IMR-90 (cell line): ENCODE results near the gene EML4. TPM values are rescaled to one million over a fixed set of nuclear protein-coding genes. Genes with fewer than 3 reads are reported as not detected.

Experiments
- ATAC-seq: fragments of 200-7000 bp; cut with Tn5 transposase; 2 replicates; pipeline ENCODE4 v1.9.1; 2020; ENCODE audit warnings: low read depth, mild to moderate bottlenecking, moderate library complexity
- BruUV-seq: library from RNA; stranded (reverse); fragments of 400-500 nt; replicated peaks from 2 replicates; lab custom pipeline; 2021; lab: Mats Ljungman, UMichigan
- CTCF ChIA-PET: fragments of 300-600 bp; formaldehyde crosslinking; extraction: SDS; loops from one replicate; lab custom pipeline; 2021; ENCODE audit warnings: antibody characterized with exemption; lab: Yijun Ruan, JAX
- POLR2A ChIA-PET: fragments of 300-600 bp; sonication (Branson Sonifier 250); formaldehyde crosslinking; loops from one replicate; lab custom pipeline; 2022; ENCODE audit warnings: antibody characterized with exemption; ENCODE audit not compliant: unreplicated experiment; lab: Charles Lee
- DNase-seq: peaks from one replicate; pipeline ENCODE4 v3.0.0; 2013
- H2AFZ ChIP-seq: replicated peaks from 2 replicates; pipeline ENCODE3; 2013; ENCODE audit warnings: low read length, mild to moderate bottlenecking; ENCODE audit not compliant: poor library complexity
- H2AK5ac ChIP-seq: 2 replicates; pipeline ENCODE4 v1.6.1; 2013; ENCODE audit warnings: low read depth, low read length, inconsistent platforms
- H2AK9ac ChIP-seq: replicated peaks from 2 replicates; pipeline ENCODE3; 2013; ENCODE audit warnings: mild to moderate bottlenecking, low read depth, low read length, moderate library complexity; ENCODE audit not compliant: poor library complexity
- H2BK120ac ChIP-seq: 2 replicates; pipeline ENCODE4 v1.6.1; 2013; ENCODE audit warnings: low read depth, low read length, inconsistent platforms
- H2BK15ac ChIP-seq: 3 replicates; pipeline ENCODE4 v1.6.1; 2013; ENCODE audit warnings: low read depth, low read length, inconsistent platforms
- H2BK20ac ChIP-seq: 2 replicates; pipeline ENCODE4 v1.6.1; 2013; ENCODE audit warnings: low read depth, mild to moderate bottlenecking, inconsistent platforms, low read length, moderate library complexity
- H2BK5ac ChIP-seq: 2 replicates; pipeline ENCODE4 v1.6.1; 2013; ENCODE audit warnings: mild to moderate bottlenecking, low read depth, low read length, inconsistent platforms; ENCODE audit not compliant: poor library complexity, severe bottlenecking
- H3K14ac ChIP-seq: replicated peaks from 2 replicates; pipeline ENCODE4 v1.6.1; 2013; ENCODE audit warnings: low read depth, low read length, inconsistent platforms
- H3K18ac ChIP-seq: 2 replicates; pipeline ENCODE4 v1.6.1; 2013; ENCODE audit warnings: low read depth, low read length, control low read depth
- H3K23ac ChIP-seq: 2 replicates; pipeline ENCODE4 v1.6.1; 2013; ENCODE audit warnings: low read depth, low read length, inconsistent platforms
- H3K27ac ChIP-seq: 2 replicates; pipeline ENCODE4 v1.5.1; 2013; ENCODE audit warnings: mild to moderate bottlenecking, control low read depth, low read length; ENCODE audit not compliant: insufficient read depth
- H3K27me3 ChIP-seq: 2 replicates; pipeline ENCODE4 v1.6.1; 2013; ENCODE audit warnings: low read length; ENCODE audit not compliant: control insufficient read depth, insufficient read depth
- H3K36me3 ChIP-seq: 2 replicates; pipeline ENCODE4 v1.6.1; 2013; ENCODE audit warnings: low read length, mixed read lengths; ENCODE audit not compliant: control insufficient read depth, insufficient read depth
- H3K4ac ChIP-seq: 2 replicates; pipeline ENCODE4 v1.6.1; 2013; ENCODE audit warnings: low read depth, low read length, inconsistent platforms
- H3K4me1 ChIP-seq: 2 replicates; pipeline ENCODE4 v1.6.1; 2013; ENCODE audit warnings: low read length, mixed read lengths; ENCODE audit not compliant: control insufficient read depth, insufficient read depth
- H3K4me2 ChIP-seq: 2 replicates; pipeline ENCODE4 v1.6.1; 2013; ENCODE audit warnings: low read depth, mild to moderate bottlenecking, control low read depth, low read length, moderate library complexity
- H3K4me3 ChIP-seq: 2 replicates; pipeline ENCODE4 v1.5.1; 2013; ENCODE audit warnings: low read depth, mild to moderate bottlenecking, control low read depth, low read length, moderate library complexity; ENCODE audit not compliant: insufficient read depth
- H3K56ac ChIP-seq: 2 replicates; pipeline ENCODE4 v1.6.1; 2013; ENCODE audit warnings: low read length, inconsistent platforms; ENCODE audit not compliant: insufficient read depth; ENCODE audit errors: extremely low read depth
- H3K79me1 ChIP-seq, 2 experiments: 2 replicates each; pipeline ENCODE4 v1.6.1; 2013; ENCODE audit warnings: low read length in 2 of 2, inconsistent platforms in 1 of 2, low read depth in 1 of 2
- H3K9ac ChIP-seq: 2 replicates; pipeline ENCODE4 v1.6.1; 2013; ENCODE audit warnings: low read depth, low read length, control low read depth
- H3K9me1 ChIP-seq: 2 replicates; pipeline ENCODE4 v1.6.1; 2013; ENCODE audit warnings: low read length, inconsistent platforms; ENCODE audit not compliant: insufficient read depth
- H3K9me3 ChIP-seq: 2 replicates; pipeline ENCODE4 v1.6.1; 2013; ENCODE audit warnings: low read length; ENCODE audit not compliant: control insufficient read depth, insufficient read depth
- H4K20me1 ChIP-seq: 2 replicates; pipeline ENCODE4 v1.6.1; 2013; ENCODE audit warnings: low read length, inconsistent platforms; ENCODE audit not compliant: insufficient read depth
- H4K5ac ChIP-seq: 2 replicates; pipeline ENCODE4 v1.6.1; 2013; ENCODE audit warnings: mild to moderate bottlenecking, low read depth, low read length, control low read depth
- H4K8ac ChIP-seq, 2 experiments: 2 replicates each; pipeline ENCODE4 v1.6.1; 2013; ENCODE audit warnings: low read depth in 2 of 2, low read length in 2 of 2, control low read depth in 1 of 2, inconsistent platforms in 1 of 2
- H4K91ac ChIP-seq: 2 replicates; pipeline ENCODE4 v1.6.1; 2013; ENCODE audit warnings: low read depth, low read length, inconsistent platforms; ENCODE audit not compliant: insufficient read depth
- BHLHE40 ChIP-seq: fragments of 150-350 bp; IDR thresholded peaks from 2 replicates; pipeline ENCODE4 v1.6.1; 2016; ENCODE audit warnings: mild to moderate bottlenecking, low read depth, low read length
- CEBPB ChIP-seq: IDR thresholded peaks from 2 replicates; pipeline ENCODE4 v1.6.1; 2012; ENCODE audit warnings: low read depth, low read length, improper control_type of control experiment
- CHD1 ChIP-seq: IDR thresholded peaks from 2 replicates; pipeline ENCODE4 v1.6.1; 2012; ENCODE audit warnings: low read depth, low read length, improper control_type of control experiment
- CTCF ChIP-seq: conservative IDR thresholded peaks from 2 replicates; pipeline ENCODE4 v1.5.1; 2012; ENCODE audit warnings: mild to moderate bottlenecking, low read depth, low read length, improper control_type of control experiment
- ELK1 ChIP-seq: fragments of 150-350 bp; IDR thresholded peaks from 2 replicates; pipeline ENCODE4 v1.6.1; 2016; ENCODE audit warnings: low read depth, mild to moderate bottlenecking, low read length, moderate library complexity, borderline replicate concordance
- FOS ChIP-seq: fragments of 150-350 bp; IDR thresholded peaks from 2 replicates; pipeline ENCODE4 v1.6.1; 2016; ENCODE audit warnings: low read depth, low read length
- MAFK ChIP-seq: IDR thresholded peaks from 2 replicates; pipeline ENCODE4 v1.6.1; 2012; ENCODE audit warnings: low read depth, low read length, improper control_type of control experiment
- MAZ ChIP-seq: IDR thresholded peaks from 2 replicates; pipeline ENCODE4 v1.6.1; 2012; ENCODE audit warnings: low read depth, mild to moderate bottlenecking, low read length, improper control_type of control experiment, moderate library complexity, borderline replicate concordance
- MXI1 ChIP-seq: IDR thresholded peaks from 2 replicates; pipeline ENCODE4 v1.6.1; 2012; ENCODE audit warnings: low read depth, mild to moderate bottlenecking, low read length, moderate library complexity, borderline replicate concordance
- NFE2L2 ChIP-seq: fragments of 150-350 bp; IDR thresholded peaks from 2 replicates; pipeline ENCODE4 v1.6.1; 2016; ENCODE audit warnings: low read depth, mild to moderate bottlenecking, low read length
- POLR2A ChIP-seq: IDR thresholded peaks from 2 replicates; pipeline ENCODE4 v1.6.1; 2012; ENCODE audit warnings: mild to moderate bottlenecking, low read depth, low read length
- RAD21 ChIP-seq: IDR thresholded peaks from 2 replicates; pipeline ENCODE4 v1.6.1; 2012; ENCODE audit warnings: low read length, improper control_type of control experiment
- RCOR1 ChIP-seq: IDR thresholded peaks from 2 replicates; pipeline ENCODE4 v1.6.1; 2012; ENCODE audit warnings: mild to moderate bottlenecking, low read length, improper control_type of control experiment; ENCODE audit not compliant: insufficient replicate concordance
- RFX5 ChIP-seq: IDR thresholded peaks from 2 replicates; pipeline ENCODE4 v1.8.0; 2012; ENCODE audit warnings: low read depth, mild to moderate bottlenecking, low read length, moderate library complexity
- SMC3 ChIP-seq: fragments of 150-350 bp; IDR thresholded peaks from 2 replicates; pipeline ENCODE4 v1.6.1; 2016; ENCODE audit warnings: low read depth, mild to moderate bottlenecking, antibody characterized with exemption, low read length, moderate library complexity
- USF2 ChIP-seq: fragments of 150-350 bp; IDR thresholded peaks from 2 replicates; pipeline ENCODE4 v1.6.1; 2017; ENCODE audit warnings: mild to moderate bottlenecking, antibody characterized with exemption, low read length, low read depth
- WGBS, 2 experiments: methylation state at CpG; one replicate each; pipeline versions ENCODE4 v1.1.5 to v1.1.7; 2013; ENCODE audit warnings: missing lambda C conversion rate in 2 of 2; ENCODE audit not compliant: insufficient read length in 1 of 2; ENCODE audit errors: extremely low coverage in 2 of 2; 5-methylcytosine and 5-hydroxymethylcytosine counted together
- dilution Hi-C: fragments of 300-500 bp; cut with HindIII; formaldehyde crosslinking; loops from one replicate; pipeline ENCODE4 v1.14.3; 2018; ENCODE audit warnings: low sequenced_read_pairs; ENCODE audit not compliant: unreplicated experiment
- in situ Hi-C: fragments of 300-500 bp; cut with MboI; formaldehyde crosslinking; loops from 3 replicates; pipeline ENCODE4 v1.14.3; 2019; ENCODE audit warnings: low sequenced_read_pairs, inconsistent platforms, mixed read lengths
- intact Hi-C: fragments of 100-400 bp; cut with micrococcal nuclease; formaldehyde crosslinking; loops from 2 replicates; pipeline ENCODE4 v1.10.0; 2022
- polyA plus RNA-seq, 3 experiments: library from polyadenylated mRNA; depleted of rRNA; stranded (reverse); fragments of >200 nt; gene quantifications; 2 replicates each; pipeline ENCODE4 v1.2.3, GENCODE V29; 2012; ENCODE audit warnings: low replicate concordance in 1 of 3
- total RNA-seq: library from RNA; depleted of rRNA; stranded (reverse); fragments of >200 nt; gene quantifications from 2 replicates; pipeline ENCODE4 v1.2.3, GENCODE V29; 2012

The EML4 gene
- total and polyA plus RNA-seq, 2 of the 4 experiments (the other 2 are of a cell fraction), result 29.7 to 73.7 TPM

GRCh38 chr2:42324949-42325348 lies 155.8 kb downstream of the EML4 start:
- Histone ChIP-seq H2AFZ (no peak overlapping the region), H3K27ac (no peak overlapping the region), H3K23ac (no peak overlapping the region), H3K36me3 (peaks cover 14% of the 10 kb centered on the region), H2BK120ac (no peak overlapping the region), H2BK5ac (no peak overlapping the region), H3K9me1 (peaks cover 3% of the 10 kb centered on the region; the same call in 1 of the 2 replicates), H4K20me1 (no peaks in the 10 kb centered on the region), H4K8ac (no peak overlapping the region), H4K91ac (no peak overlapping the region), H3K9me3 (no peaks in the 10 kb centered on the region), H2BK15ac (no peak overlapping the region), H3K56ac (no peak overlapping the region), H3K9ac (no peak overlapping the region), H3K14ac (no peak overlapping the region), H3K18ac (no peak overlapping the region), H2AK5ac (no peak overlapping the region), H3K79me1 (peaks cover 0 to 18% of the 10 kb centered on the region in 2 experiments; a peak in 3 of 4 replicates), H3K4me3 (no peak overlapping the region), H2BK20ac (no peak overlapping the region), H3K4ac (no peak overlapping the region), H3K27me3 (no peaks in the 10 kb centered on the region), H4K5ac (no peak overlapping the region), H3K4me2 (no peak overlapping the region), H3K4me1 (no peaks in the 10 kb centered on the region; the same call in 1 of the 2 replicates), H2AK9ac (no peak overlapping the region)
- no CpG with 5 or more reads among the region's 2 CpGs for WGBS, 2 experiments
- CTCF ChIA-PET, result no interaction called here
- in situ Hi-C loops (loop anchor here (5.0 to 10.0 kb wide), 2 partner anchors 228 to 470 kb away; no protein-coding TSS in a partner anchor), dilution Hi-C loops (no loop called here), intact Hi-C loops (loop anchor here (10.0 kb wide), 1 partner anchor 460 kb away; no protein-coding TSS in a partner anchor)
- TF ChIP-seq ELK1 (no peak), CTCF (no peak), RCOR1 (no peak), USF2 (no peak), FOS (no peak), NFE2L2 (no peak), BHLHE40 (no peak), SMC3 (no peak), CEBPB (no peak), RFX5 (no peak), RAD21 (no peak), CHD1 (no peak), MXI1 (no peak), POLR2A (no peak), MAZ (no peak), MAFK (no peak)
- no peak for ATAC-seq
- no TSS peak for BruUV-seq
- DNase-seq, result no peak
- POLR2A ChIA-PET, result no interaction called here
